Bone marrow (tissue), 2 donors: ENCODE measurements around the gene CHST5.
"Not testable (repeated sequence)": the region's sequence is repeated elsewhere in the genome, so short reads cannot be mapped to it uniquely, and the experiment has no call there.

Experiments used
- DNase-seq, 2 donors: peaks; one replicate each; lab custom pipeline; 2025; lab: John Stamatoyannopoulos, UW

The CHST5 gene

GRCh38 chr16:75506107-75506506, 29.8 kb downstream of the CHST5 start:
- no peak for DNase-seq

DNA sequence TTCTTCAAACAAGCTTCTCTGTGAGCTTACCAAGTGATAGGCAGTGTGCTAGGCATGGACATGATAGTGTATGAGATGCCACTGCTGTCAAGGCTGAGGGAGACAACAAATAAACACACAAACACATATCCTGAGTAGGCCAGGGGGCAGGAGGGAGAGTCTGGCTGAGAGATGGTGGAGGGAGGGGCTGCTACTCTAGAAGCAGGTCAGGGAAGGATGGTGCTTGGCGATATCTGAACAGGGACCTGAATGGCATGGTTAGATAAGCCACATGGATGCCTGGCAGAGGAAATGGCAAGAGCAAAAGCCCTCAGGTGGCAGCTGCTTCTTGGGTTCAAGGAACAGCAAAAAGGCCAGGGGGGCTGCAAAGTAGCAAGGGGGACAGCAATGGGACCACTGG, 32.1 kb downstream of the CHST5 start:
- DNase-seq = no peak

DNA sequence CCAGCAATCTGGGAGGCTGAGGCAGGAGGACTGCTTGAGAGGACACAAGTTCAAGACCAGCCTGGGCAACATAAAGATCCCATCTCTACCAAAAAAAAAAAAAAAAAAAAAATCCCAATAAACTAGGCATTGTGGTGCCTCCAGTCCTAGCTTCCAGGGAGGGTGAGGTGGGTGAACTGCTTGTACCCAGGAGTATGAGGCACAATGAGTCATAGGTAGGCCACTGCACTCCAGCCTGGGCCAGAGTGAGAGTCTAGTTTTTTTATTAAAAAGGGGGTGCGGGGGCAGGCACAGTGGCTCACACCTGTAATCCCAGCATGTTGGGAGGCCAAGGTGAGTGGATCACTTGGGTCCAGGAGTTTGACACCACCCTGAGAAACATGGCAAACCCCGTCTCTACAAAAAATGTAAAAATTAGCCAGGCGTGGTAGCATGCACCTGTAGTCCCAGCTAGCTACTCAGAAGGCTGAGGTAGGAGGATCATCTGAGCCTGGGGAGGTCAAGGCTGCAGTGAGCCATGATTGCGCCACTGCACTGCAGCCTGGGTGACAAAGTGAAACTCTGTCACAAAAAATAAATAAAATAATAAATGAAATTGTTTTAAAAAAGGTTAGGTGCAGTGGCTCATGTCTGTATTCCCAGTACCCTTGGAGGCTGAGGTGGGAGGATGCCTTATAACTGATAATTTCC, 32.8 kb downstream of the CHST5 start:
- no peak for DNase-seq

- not testable (repeated sequence) for DNase-seq
Observed at GRCh38 chr16:75501820-75502219, 34.1 kb downstream of the CHST5 start.

GRCh38 chr16:75501359-75501758, 34.5 kb downstream of the CHST5 start:
- DNase-seq = no peak

GRCh38 chr16:75498605-75499322, 37.1 kb downstream of the CHST5 start:
- DNase-seq = not testable (repeated sequence)

DNA sequence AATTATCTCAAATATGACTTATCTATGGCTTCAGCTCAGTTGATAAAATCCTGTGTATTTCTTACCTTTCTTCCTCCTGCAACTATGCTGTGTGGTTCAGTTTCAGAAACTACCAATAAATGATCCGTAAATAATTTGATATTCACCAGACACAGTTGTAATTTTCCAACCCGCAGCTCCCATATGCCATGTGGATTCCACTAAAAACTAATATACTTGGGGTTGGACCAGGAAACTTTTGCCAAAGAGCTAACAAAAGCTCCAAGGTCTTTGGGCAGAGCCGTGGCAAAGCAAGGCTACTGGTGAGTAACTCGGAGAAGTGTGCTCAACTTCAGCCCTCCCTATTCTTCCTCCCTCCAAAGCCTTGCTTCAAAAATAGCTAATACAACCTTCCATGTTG, 38.4 kb downstream of the CHST5 start:
- no peak for DNase-seq

GRCh38 chr16:75495076-75495674, 40.7 kb downstream of the CHST5 start, which contains the start of gene CHST6:
CHST6 (minus strand) TSS chr16:75495441; CDS start chr16:75479828, 15,613 bp downstream.
- DNase-seq = no peak

GRCh38 chr16:75494661-75495075, 41.2 kb downstream of the CHST5 start:
- no peak for DNase-seq

GRCh38 chr16:75494184-75494583, 41.7 kb downstream of the CHST5 start:
- no peak for DNase-seq

- no peak for DNase-seq
Observed at GRCh38 chr16:75491876-75492275, 44.0 kb downstream of the CHST5 start.

- no peak for DNase-seq
Observed at GRCh38 chr16:75488322-75488721, 47.6 kb downstream of the CHST5 start.

DNA sequence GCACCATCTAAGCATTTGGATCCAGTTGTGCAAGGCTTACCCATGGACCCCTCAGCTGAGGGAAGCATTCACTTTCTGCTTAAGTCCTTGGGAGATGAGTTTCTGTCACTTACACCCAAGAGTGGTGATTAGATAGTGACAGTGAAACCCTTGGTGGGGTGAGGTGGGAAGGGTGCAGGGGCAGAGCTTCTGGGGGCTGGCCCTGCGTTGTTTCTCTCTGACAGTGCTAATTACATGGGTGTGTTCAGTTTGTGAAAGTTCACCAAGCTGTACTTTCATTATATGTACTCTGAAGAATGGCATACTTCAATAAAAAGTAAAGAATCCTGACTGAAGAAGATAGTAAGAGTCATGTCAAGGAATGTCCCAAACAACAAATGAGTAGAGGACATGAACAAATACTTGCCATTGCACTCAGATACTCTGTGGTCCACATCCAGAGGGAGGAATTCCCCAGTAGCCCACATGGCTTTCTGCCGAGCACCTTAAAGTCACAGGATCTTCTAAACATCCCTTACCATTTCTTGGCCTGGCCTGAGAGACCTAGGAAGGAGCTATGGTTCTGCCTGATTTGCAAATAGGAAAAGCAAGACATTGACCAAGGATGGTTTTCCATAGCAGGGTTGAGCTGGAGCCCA, 49.1 kb downstream of the CHST5 start:
- DNase-seq = no peak

GRCh38 chr16:75486014-75486675, 49.8 kb downstream of the CHST5 start:
- no peak for DNase-seq

DNA sequence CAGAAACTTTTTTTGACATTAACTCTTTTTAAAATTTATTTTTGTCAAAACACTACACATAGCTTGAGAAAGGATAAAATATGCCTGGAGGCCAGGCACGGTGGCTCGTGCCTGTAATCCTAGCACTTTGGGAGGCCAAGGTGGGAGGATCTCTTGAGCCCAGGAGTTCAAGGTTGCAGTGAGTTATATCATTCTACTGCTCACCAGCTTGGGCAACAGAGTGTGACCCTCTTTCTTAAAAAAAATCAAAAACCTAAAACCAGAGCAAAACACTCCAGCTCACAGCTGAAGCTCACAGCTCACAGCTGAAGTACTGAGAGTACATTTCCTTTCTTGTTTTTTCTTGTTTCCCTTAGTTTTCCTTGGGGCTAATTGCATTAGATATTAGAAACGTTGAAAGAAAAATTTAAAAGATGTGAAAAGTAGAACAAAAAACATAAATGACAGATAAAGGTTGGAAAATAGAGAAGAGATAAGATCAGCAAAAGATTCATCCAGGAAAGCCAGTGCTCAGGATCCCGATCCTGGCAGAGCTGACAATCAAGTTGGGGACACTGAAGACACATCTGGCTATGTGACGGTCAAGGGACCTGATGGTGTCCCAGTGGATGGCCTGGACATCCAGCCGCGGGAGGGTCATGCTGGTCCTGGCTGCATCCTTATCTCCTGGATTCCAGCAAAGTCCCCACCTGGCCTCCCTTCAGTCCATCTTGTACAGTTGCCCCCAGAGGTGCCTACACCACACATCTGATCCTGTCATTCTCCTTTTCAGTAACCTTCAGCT, 50.5 kb downstream of the CHST5 start:
- DNase-seq = no peak

DNA sequence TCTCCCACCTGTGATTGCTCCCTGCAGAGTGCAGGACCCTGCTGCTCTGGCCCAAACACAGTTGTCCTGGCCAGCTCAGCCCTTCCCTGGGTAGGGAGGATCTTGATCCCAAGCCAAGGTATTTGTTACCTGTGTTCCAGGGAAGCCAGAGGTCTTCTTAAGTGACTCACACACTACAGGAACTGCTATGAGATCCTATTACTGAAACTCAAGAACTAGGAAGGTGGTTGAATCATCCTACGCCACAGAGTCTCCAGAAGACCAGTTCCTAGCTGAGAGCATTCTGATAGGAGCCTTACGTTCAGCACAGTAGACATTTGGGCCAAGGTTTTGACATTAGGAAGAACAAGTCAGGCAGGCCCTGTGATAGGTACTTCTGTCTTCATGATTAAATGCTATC, 52.7 kb downstream of the CHST5 start:
- no peak for DNase-seq

GRCh38 chr16:75482434-75483205, 53.3 kb downstream of the CHST5 start:
- DNase-seq = no peak

- no peak for DNase-seq
Observed at GRCh38 chr16:75481475-75481874, 54.4 kb downstream of the CHST5 start.

GRCh38 chr16:75479421-75479990, 56.4 kb downstream of the CHST5 start:
- DNase-seq = no peak
